ENCODE results near the gene IGF1R.

IGF1R gene

DNA sequence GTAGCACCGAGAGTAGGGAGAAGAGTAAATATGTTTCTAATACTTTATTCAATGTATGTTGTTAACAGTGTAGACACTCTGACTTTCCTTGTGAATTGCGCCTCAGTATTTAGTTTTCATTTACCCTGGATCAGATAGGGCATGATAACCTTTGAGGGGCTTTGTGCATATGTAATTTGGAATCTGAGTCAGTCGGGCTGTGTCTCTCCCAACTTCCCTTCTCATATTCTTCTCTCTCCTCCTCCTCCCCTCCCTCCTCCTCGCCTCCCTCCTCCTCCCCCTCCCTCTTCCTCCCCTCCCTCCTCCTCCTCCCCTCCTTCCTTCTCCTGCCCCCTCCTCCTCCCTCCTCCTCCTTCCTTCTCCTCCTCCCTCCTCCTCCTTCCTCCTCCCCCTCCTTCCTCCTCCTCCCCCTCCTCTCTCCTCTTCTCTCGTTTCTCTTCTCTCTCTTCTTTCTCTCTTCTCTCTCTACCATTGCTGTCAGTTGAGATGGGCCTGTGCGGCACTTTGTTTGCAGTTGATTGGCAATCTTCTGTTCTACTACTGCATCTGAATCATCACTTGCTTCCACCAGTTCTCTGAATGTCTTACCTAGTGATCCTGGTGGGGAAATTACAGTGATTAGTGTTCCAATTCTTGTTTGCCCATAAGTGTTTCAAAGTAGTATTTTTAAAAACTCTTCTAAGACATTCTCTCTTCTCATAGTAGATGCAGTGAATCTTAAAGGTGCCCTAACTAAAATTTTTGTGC is 197.0 kb downstream of the IGF1R start:
- H3K9me3 ChIP-seq (ENCODE audit: control insufficient read depth in 2 of 2, low read length in 2 of 2): no peaks in the 10 kb centered on the region
- no peak overlapping the region for H3K9ac ChIP-seq (ENCODE audit: low read depth in 1 of 2, low read length in 2 of 2)
- H3K4me1 ChIP-seq (ENCODE audit: control insufficient read depth in 2 of 2, insufficient read depth in 2 of 2, low read length in 2 of 2): peaks cover under 1 to 3% of the 10 kb centered on the region in 2 donors
- H3K36me3 ChIP-seq (ENCODE audit: control insufficient read depth in 2 of 2, insufficient read depth in 2 of 2, low read length in 2 of 2): no peaks in the 10 kb centered on the region
- no peaks in the 10 kb centered on the region for H3K27me3 ChIP-seq (ENCODE audit: control insufficient read depth in 2 of 2, insufficient read depth in 2 of 2, low read length in 2 of 2)
- no peak overlapping the region for H3K27ac ChIP-seq (ENCODE audit: low read depth in 2 of 2, low read length in 2 of 2)
- H3K4me3 ChIP-seq (ENCODE audit: low read length in 2 of 2): no peak overlapping the region

GRCh38 chr15:98850961-98851572 is 202.7 kb downstream of the IGF1R start:
- H3K4me1 ChIP-seq (ENCODE audit: control insufficient read depth in 2 of 2, insufficient read depth in 2 of 2, low read length in 2 of 2): peaks cover 27% of the 10 kb centered on the region in 2 donors
- peak overlapping the region in 1 of 2 donors; percentile 70 for H3K9ac ChIP-seq (ENCODE audit: low read depth in 1 of 2, low read length in 2 of 2)
- peak overlapping the region; percentile 73 to 78 for H3K4me3 ChIP-seq (ENCODE audit: low read length in 2 of 2)

GRCh38 chr15:98853161-98853560 is 204.8 kb downstream of the IGF1R start:
- H3K9ac ChIP-seq (ENCODE audit: low read depth in 1 of 2, low read length in 2 of 2): peak overlapping the region; percentile 52 to 67

More at GRCh38 chr15:98850961-98851572, 202.7 kb downstream of the IGF1R start:
- Histone ChIP-seq H3K27ac (ENCODE audit: low read depth in 2 of 2, low read length in 2 of 2) (peak overlapping the region in 1 of 2 donors; percentile 45), H3K36me3 (ENCODE audit: control insufficient read depth in 2 of 2, insufficient read depth in 2 of 2, low read length in 2 of 2) (no peaks in the 10 kb centered on the region), H3K27me3 (ENCODE audit: control insufficient read depth in 2 of 2, insufficient read depth in 2 of 2, low read length in 2 of 2) (no peaks in the 10 kb centered on the region), H3K9me3 (ENCODE audit: control insufficient read depth in 2 of 2, low read length in 2 of 2) (no peaks in the 10 kb centered on the region)

GRCh38 chr15:98853617-98854420 is 205.5 kb downstream of the IGF1R start:
- Histone ChIP-seq H3K4me3 (ENCODE audit: low read length in 2 of 2) (peak overlapping the region; percentile 73 to 78), H3K27ac (ENCODE audit: low read depth in 2 of 2, low read length in 2 of 2) (peak overlapping the region; percentile 74 to 82), H3K9ac (ENCODE audit: low read depth in 1 of 2, low read length in 2 of 2) (peak overlapping the region; percentile 9 to 52), H3K27me3 (ENCODE audit: control insufficient read depth in 2 of 2, insufficient read depth in 2 of 2, low read length in 2 of 2) (no peaks in the 10 kb centered on the region), H3K4me1 (ENCODE audit: control insufficient read depth in 2 of 2, insufficient read depth in 2 of 2, low read length in 2 of 2) (peaks cover 27% of the 10 kb centered on the region in 2 donors), H3K9me3 (ENCODE audit: control insufficient read depth in 2 of 2, low read length in 2 of 2) (no peaks in the 10 kb centered on the region), H3K36me3 (ENCODE audit: control insufficient read depth in 2 of 2, insufficient read depth in 2 of 2, low read length in 2 of 2) (no peaks in the 10 kb centered on the region)

More at GRCh38 chr15:98853161-98853560, 204.8 kb downstream of the IGF1R start:
- Histone ChIP-seq H3K9me3 (ENCODE audit: control insufficient read depth in 2 of 2, low read length in 2 of 2) (no peaks in the 10 kb centered on the region), H3K4me3 (ENCODE audit: low read length in 2 of 2) (peak overlapping the region; percentile 73 to 78), H3K27ac (ENCODE audit: low read depth in 2 of 2, low read length in 2 of 2) (peak overlapping the region; percentile 74 to 82), H3K36me3 (ENCODE audit: control insufficient read depth in 2 of 2, insufficient read depth in 2 of 2, low read length in 2 of 2) (no peaks in the 10 kb centered on the region), H3K4me1 (ENCODE audit: control insufficient read depth in 2 of 2, insufficient read depth in 2 of 2, low read length in 2 of 2) (peaks cover 27% of the 10 kb centered on the region in 2 donors), H3K27me3 (ENCODE audit: control insufficient read depth in 2 of 2, insufficient read depth in 2 of 2, low read length in 2 of 2) (no peaks in the 10 kb centered on the region)

DNA sequence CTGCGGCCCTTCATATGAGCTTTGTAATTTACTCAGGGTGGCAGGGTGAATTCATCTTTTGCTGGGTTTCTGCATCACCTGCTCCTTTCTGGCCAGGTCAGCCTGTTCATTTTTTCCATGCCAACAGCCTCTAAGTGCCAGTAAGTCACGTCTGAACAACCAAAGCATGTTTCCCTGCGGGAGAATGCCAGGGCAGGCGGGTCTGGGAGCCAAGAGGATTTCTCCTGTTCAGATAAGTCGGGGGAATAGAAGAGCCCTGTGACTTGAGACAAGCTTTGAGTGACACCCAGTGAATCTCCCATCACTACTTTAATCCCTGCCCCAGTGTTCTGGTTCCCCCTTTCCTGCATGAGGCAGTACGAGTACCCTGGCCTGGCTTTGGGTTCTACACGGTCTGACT is 206.2 kb downstream of the IGF1R start:
- no peaks in the 10 kb centered on the region for H3K27me3 ChIP-seq (ENCODE audit: control insufficient read depth in 2 of 2, insufficient read depth in 2 of 2, low read length in 2 of 2)
- no peak overlapping the region for H3K9ac ChIP-seq (ENCODE audit: low read depth in 1 of 2, low read length in 2 of 2)
- no peaks in the 10 kb centered on the region for H3K36me3 ChIP-seq (ENCODE audit: control insufficient read depth in 2 of 2, insufficient read depth in 2 of 2, low read length in 2 of 2)
- H3K4me1 ChIP-seq (ENCODE audit: control insufficient read depth in 2 of 2, insufficient read depth in 2 of 2, low read length in 2 of 2): peaks cover 27% of the 10 kb centered on the region in 2 donors
- H3K4me3 ChIP-seq (ENCODE audit: low read length in 2 of 2): no peak overlapping the region
- no peaks in the 10 kb centered on the region for H3K9me3 ChIP-seq (ENCODE audit: control insufficient read depth in 2 of 2, low read length in 2 of 2)
- no peak overlapping the region for H3K27ac ChIP-seq (ENCODE audit: low read depth in 2 of 2, low read length in 2 of 2)

DNA sequence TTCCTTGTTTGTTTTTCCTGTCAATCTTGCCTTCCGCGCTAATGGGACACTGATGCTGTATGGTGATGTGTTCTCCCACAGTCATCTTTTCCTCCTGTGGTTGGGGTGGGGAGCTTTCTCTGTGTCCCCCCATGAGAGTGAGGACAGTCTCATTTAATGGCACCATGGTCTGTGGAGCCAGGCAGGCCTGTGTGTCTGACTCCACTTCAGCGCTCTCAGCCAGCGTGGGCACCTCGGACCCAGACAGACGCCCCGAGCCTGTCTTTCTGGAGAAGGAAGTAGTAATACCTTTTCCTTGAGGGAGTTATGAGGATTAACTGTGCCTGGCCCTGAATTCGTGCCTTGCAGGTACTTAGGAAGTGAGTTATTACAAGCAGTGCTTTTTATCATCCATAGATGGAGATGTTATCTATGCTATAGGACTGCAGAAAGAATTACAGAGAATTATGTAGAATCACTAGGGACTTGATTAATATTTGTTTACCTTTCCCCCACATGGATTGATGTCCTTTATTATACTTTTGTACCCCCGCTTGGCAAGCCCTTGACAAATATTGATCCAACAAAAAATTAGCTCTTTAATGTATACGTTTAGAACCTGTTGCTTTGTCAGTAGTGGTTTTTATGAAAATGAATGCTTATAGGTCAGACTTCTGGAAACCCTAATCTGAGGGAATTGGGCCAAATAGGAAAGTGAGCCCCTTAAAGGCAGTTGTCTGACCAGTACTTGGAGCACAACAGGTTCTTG is 206.9 kb downstream of the IGF1R start:
- Histone ChIP-seq H3K36me3 (ENCODE audit: control insufficient read depth in 2 of 2, insufficient read depth in 2 of 2, low read length in 2 of 2) (no peaks in the 10 kb centered on the region), H3K4me3 (ENCODE audit: low read length in 2 of 2) (no peak overlapping the region), H3K9ac (ENCODE audit: low read depth in 1 of 2, low read length in 2 of 2) (no peak overlapping the region), H3K27ac (ENCODE audit: low read depth in 2 of 2, low read length in 2 of 2) (no peak overlapping the region), H3K9me3 (ENCODE audit: control insufficient read depth in 2 of 2, low read length in 2 of 2) (no peaks in the 10 kb centered on the region), H3K4me1 (ENCODE audit: control insufficient read depth in 2 of 2, insufficient read depth in 2 of 2, low read length in 2 of 2) (peaks cover 27% of the 10 kb centered on the region in 2 donors), H3K27me3 (ENCODE audit: control insufficient read depth in 2 of 2, insufficient read depth in 2 of 2, low read length in 2 of 2) (no peaks in the 10 kb centered on the region)

DNA sequence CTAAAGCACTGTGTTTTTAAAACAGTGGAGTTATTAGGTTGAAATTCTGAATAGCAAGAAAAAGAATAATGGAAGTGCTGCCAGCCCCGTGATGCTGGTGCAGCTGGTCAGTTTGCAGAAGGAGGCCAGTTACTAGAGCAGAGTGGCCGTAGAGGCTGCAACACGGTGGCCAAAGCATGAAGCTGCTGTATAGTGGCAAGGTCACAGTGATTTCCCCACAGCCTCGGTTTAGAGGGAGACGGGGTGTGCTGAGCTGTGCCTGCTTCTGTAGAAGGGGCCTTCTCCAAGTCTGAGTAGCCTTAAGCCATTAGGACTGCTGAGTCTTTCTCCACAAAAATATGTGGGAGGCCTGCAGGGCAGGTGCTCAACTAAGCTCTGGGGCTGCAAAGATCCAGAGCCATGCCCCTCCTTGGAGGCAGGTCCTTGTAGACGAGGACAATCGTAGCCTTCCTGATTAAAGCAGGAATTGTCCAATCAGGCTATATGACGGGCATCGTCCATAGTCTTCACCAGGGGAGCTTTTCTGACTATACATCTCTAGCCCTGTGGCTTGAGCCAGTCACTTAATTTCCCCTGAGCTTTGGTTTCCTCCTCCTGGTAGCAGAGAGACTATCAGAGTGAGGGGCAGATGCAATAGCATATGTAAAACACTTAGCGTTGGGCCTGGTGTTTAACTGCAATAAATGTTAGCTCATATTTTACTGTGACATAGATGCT is 207.6 kb downstream of the IGF1R start:
- no peaks in the 10 kb centered on the region for H3K27me3 ChIP-seq (ENCODE audit: control insufficient read depth in 2 of 2, insufficient read depth in 2 of 2, low read length in 2 of 2)
- H3K4me3 ChIP-seq (ENCODE audit: low read length in 2 of 2): no peak overlapping the region
- no peak overlapping the region for H3K9ac ChIP-seq (ENCODE audit: low read depth in 1 of 2, low read length in 2 of 2)
- peaks cover 20 to 25% of the 10 kb centered on the region in 2 donors for H3K4me1 ChIP-seq (ENCODE audit: control insufficient read depth in 2 of 2, insufficient read depth in 2 of 2, low read length in 2 of 2)
- H3K27ac ChIP-seq (ENCODE audit: low read depth in 2 of 2, low read length in 2 of 2): no peak overlapping the region
- no peaks in the 10 kb centered on the region for H3K36me3 ChIP-seq (ENCODE audit: control insufficient read depth in 2 of 2, insufficient read depth in 2 of 2, low read length in 2 of 2)
- H3K9me3 ChIP-seq (ENCODE audit: control insufficient read depth in 2 of 2, low read length in 2 of 2): no peaks in the 10 kb centered on the region

DNA sequence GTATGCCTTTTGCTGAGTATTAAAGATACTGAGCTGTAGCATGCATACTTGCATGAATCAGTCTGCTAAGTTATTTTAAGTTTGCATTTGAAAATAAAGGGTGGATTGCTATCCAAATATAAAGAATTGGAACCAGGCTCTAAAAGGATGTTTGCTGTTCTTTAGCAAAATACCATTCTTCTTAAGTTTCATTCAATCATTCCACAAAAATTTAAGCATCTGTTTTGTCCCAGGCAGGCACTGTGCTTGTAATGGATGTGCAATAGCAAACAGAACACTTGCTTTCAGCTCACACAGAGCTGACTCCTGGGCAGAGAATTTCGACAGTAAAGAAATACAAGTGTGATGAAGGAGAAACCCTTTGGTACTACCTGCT is 208.2 kb downstream of the IGF1R start:
- Histone ChIP-seq H3K9me3 (ENCODE audit: control insufficient read depth in 2 of 2, low read length in 2 of 2) (no peaks in the 10 kb centered on the region), H3K9ac (ENCODE audit: low read depth in 1 of 2, low read length in 2 of 2) (no peak overlapping the region), H3K27me3 (ENCODE audit: control insufficient read depth in 2 of 2, insufficient read depth in 2 of 2, low read length in 2 of 2) (no peaks in the 10 kb centered on the region), H3K4me1 (ENCODE audit: control insufficient read depth in 2 of 2, insufficient read depth in 2 of 2, low read length in 2 of 2) (peaks cover 15 to 19% of the 10 kb centered on the region in 2 donors), H3K27ac (ENCODE audit: low read depth in 2 of 2, low read length in 2 of 2) (no peak overlapping the region), H3K4me3 (ENCODE audit: low read length in 2 of 2) (no peak overlapping the region), H3K36me3 (ENCODE audit: control insufficient read depth in 2 of 2, insufficient read depth in 2 of 2, low read length in 2 of 2) (no peaks in the 10 kb centered on the region)

DNA sequence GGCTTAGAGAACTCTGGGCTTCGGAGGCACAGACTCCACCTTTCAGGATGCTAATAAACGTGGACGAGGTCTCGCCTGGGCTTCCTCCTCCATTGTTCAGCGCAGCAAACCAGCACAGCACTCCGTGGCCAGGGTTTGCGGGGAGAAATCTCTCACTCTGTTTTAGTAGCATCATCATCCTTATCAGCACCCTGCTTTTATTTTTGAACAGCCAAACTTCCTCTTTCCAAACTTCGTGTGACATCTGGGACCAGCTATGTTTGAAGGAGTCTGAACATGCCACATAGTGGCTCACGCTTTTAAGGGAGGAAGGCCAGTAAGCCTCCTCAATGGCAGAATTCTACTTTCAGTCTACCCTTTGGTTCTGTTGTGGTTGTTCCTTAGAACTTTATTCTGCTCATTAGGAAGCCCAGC is 210.3 kb downstream of the IGF1R start:
- H3K4me3 ChIP-seq (ENCODE audit: low read length in 2 of 2): no peak overlapping the region
- no peaks in the 10 kb centered on the region for H3K9me3 ChIP-seq (ENCODE audit: control insufficient read depth in 2 of 2, low read length in 2 of 2)
- H3K27ac ChIP-seq (ENCODE audit: low read depth in 2 of 2, low read length in 2 of 2): no peak overlapping the region
- H3K9ac ChIP-seq (ENCODE audit: low read depth in 1 of 2, low read length in 2 of 2): no peak overlapping the region
- no peaks in the 10 kb centered on the region for H3K36me3 ChIP-seq (ENCODE audit: control insufficient read depth in 2 of 2, insufficient read depth in 2 of 2, low read length in 2 of 2)
- H3K4me1 ChIP-seq (ENCODE audit: control insufficient read depth in 2 of 2, insufficient read depth in 2 of 2, low read length in 2 of 2): peaks cover 2 to 4% of the 10 kb centered on the region in 2 donors
- no peaks in the 10 kb centered on the region for H3K27me3 ChIP-seq (ENCODE audit: control insufficient read depth in 2 of 2, insufficient read depth in 2 of 2, low read length in 2 of 2)

Data from mucosa of rectum (tissue), 2 donors.